GM21717 (cell line): Measurements from ENCODE around the gene GPR3.
"Not testable (repeated sequence)": the region's sequence is repeated elsewhere in the genome, so short reads cannot be mapped to it uniquely, and the experiment has no call there.

ENCODE experiments used
- ATAC-seq: cut with Tn5 transposase; IDR thresholded peaks from one replicate; pipeline ENCODE4 v1.9.1; 2021; ENCODE audit warnings: mild to moderate bottlenecking, moderate library complexity; ENCODE audit not compliant: unreplicated experiment

GPR3 gene

DNA sequence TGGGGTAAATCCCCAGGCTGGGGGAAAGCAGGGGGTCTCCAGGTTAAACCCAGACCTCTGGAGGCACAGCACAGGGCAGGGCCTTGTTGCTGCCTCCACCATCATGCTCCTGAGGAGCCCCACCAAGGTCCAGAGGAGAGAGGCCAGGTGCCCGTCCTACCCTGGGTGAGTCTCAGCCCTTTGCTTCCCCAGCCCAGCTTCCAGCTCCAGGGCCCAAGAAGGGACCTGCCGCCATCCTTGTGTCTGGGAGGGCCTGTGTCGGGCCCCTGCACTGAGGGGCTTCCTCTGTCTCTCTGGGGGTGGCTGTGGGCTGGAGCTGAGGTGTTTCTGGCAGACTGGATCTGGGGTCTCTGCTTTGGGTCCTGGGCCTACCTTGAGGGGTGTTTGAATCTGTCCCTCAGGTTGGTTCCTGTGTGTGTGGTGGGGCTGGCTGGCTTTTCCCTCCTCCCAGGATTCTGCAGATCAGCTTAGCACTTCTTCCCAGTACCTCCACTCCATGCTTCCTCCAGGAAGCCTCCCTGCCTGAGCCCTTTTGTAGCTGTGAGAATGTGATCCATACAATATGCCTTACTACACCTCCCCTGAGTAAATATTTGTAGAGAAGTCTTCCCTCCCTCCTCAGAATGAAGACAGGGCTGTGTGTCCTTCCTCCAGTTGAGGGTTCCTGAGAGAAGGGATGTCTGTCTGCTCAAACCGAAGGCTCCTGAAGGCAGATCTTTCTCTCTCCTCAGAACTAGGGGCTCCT, 6.2 kb downstream of the GPR3 start:
- no peak for ATAC-seq

DNA sequence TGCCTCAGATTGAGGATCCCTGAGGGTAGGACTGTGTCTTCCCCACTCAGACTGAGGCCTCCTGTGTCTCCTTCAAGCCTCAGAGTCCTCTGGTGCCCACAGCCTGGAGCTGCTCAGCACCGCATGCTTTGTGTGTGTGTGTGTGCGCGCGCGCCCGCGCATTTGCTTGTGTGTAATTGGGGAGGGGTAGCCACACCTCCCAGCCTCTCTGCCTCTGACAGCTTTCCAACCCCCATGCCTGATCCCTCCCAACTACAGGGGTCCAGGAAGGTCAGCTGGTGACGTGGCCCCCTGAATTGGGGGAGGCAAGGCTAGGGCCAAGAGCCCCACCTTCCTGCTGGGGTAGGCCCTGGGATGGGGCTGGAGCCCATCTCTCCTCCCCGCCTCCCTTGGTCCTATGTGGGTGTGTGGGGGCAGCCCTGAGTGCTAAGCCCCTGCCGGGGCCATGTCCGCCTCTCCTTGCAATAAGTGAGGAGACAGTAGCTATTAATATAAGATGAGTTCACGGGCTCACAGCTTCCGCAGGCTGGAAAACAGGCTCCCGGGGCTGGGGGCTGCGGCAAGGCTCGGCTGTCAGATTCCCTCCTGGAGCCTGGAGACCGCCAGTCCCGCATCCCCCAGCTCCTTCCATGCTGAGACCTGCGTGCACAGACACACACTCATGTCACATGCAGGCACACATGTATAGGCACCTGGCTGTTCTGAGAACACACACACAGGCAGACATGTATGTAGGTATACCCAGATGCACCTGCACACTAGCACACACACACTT, 7.0 kb downstream of the GPR3 start:
- ATAC-seq: no peak

DNA sequence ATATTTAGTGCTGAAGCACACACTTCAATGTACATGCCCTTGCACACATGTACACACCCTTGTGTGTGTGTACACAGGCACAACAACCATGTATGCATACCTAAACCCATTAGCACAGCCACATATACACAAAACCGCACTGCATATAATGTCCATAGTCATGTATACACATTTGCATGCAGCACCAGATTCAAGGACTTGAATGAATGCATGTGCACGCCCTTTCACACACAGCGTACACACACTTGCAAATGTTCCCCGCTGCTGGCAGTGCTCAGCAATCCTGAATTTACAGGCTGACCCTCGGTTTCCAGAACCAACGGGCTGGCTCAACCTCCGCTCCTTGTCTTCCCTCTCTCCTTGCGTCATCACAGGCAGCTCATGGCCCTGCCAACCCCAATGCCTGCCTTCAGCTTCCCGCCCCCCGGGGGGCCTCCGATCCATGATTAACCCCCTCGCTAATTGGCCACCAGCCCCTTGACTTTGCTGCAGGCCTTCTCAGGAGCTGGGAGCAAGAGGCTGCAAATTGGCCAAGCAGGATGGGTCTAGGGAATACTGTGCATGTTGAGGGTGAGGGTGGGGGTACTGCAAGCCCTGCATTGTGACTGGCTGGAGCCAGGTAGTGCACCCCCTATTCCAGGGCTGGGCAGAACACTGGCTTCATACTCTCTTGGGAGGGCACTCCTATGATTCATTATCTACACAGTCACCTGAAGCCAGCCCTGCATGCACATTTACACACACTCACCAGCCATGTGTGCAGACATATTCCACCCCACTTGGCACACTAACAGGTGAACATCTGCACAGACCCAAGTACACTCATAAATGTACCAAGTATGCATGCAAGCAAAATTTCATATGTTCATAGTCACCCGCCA, 7.9 kb downstream of the GPR3 start:
- ATAC-seq: no peak

DNA sequence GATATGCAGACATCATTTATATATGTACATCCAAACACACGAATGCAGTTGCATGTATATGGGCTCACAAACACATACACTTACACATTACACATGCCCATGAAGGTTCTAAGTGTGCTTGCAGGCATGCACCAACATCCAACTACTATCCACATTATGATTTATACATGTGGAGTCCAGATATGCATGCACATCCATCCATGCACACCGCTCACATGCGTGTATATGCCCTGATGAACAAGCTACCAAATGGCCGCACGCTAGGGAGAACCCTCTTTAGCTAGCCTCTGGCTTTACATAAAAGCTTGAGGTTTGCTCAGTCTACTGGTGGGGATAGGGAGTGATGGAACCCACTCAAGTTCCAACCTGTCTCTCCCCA, 8.5 kb downstream of the GPR3 start:
- no peak for ATAC-seq

DNA sequence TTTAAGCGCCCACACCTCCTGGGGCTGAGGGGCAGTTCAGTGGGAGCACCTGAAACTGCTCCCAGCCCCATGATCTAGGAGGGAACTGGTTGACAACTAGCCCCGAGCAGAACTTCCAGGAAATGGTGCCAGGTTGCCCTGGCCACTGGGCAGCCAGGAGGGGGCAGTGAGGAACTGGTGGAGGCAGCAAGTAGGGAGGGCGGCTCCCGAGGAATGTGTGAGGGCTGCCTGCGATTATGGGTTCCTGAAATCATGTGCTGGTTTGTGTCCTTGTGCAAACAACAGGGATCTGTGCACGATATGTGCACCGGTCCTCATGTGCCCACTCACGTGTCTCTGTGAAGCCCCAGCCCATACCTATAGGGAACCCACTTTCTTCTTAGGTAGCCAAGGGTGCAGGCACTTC, 9.9 kb downstream of the GPR3 start:
- ATAC-seq: no peak

DNA sequence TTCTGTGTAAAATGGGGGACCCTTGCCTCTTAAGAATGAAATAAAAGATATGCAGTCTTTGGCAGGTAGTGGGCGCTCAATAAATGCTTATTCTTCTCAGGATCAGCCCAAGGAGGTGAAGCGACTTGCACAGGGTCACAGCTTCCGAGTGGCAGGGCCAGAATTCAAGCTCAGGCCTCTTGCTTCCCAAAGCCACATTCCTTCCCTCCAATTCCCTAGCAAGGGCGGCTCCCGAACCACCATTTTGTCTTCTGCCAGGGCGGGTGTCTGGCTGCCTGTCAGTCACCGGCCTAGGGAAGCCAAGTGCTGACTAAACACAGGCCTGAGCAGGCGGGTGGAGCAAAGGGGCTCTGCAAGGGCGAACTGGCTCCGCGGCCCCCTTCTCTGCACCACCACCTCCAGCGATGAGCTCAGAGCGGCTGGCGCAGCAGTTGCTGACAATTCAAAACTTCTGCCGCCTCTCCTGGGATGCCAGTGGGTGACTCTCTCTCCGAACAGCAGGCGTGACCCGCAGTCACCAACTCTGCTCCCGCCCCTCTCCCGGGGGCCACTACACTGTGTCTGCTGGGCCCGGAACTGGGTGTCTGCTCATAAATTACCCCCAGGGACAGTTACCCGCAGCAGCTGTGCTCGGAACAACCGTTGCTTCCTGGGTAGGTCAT, 10.8 kb downstream of the GPR3 start:
- ATAC-seq: no peak

DNA sequence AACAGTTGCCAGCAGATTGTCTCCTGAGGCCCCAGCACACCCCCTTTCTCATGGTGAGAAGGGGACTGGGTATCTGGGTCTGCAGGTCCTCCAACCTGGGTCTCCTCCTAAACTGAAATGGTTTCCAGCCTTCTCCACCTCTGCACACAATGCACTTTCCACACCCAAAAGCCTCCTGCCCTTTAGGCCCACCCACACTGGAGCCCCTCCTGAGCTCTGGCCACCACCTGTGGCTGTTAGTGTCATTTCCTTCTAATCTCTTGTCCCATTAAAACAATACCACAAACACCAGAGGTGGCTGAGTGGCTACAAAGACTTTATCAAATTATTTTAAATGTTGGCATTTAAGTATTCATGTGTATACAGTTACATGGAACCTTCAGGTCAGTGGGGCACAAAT, 11.5 kb downstream of the GPR3 start:
- ATAC-seq: no peak

DNA sequence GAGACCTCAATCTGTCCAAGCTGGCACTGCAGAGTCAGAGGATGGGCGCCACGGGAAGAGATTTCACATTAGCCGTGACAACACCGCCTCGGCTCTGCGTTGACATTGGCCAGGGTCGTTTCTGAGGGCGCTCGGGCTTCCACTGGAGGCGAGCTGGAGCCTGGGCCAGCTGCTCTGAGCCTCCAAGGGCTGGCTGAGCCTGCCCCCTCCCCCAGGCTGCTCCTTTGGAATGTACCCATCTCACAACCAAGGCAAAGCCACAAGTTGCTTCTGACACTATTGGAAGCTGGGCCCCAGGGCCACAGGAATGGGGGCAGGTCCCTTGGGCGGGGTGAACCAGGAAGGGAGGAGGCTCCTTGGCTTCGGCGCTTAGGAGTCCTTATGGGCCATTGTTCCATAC, 12.7 kb downstream of the GPR3 start:
- no peak for ATAC-seq

DNA sequence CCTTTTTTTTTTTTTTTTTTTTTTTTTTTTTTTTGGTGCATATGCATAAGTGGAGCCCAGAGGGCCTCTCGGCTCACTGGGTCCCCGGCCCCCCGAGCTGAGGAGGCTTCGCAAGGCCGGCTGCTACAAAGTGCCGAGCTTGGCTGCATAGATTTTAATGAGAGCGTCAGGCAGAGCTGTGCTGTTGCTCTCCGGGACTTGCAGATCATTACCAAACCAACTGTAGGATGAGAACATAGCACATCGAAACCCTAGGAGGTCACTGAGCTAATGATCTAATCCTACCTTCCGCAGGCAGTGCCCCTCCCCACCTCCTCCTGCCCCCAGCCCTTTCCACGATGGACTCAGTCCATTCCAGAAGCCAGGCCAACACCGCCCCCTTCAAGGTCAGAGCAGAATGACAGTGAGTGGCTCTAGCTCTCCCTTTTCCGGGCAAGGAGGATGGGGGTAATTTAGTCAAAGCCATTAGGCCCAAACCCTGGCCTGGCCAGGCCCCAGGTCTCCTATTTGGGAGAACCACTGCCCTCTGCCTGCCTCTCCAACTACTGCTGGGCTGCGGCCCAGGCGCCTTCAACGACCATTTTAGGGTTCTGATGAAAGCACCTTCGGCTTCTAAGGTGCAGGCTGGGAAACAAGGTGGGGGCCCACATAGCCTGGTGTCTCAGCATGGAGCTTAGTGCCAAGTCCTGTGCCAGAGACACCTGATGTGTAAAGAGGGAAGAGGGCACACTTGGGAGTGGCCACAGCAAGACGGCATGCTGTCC, 13.4 kb downstream of the GPR3 start:
- ATAC-seq: not testable (repeated sequence)

DNA sequence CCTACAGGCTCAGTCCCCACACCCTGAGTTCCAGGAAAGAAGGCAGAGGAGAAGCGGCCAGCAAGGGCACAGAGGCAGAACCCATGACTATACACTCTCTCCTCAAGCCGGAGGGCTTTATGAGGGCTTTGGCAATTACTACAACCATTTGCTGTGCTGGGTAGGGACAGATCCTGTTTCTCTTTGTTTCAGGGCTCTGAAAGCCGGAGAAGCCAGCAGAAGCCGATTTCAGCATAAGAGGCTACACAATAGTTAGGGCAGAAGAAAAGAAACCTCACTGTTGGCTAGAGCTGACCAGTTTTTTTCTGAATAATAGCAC, 13.9 kb downstream of the GPR3 start:
- no peak for ATAC-seq

DNA sequence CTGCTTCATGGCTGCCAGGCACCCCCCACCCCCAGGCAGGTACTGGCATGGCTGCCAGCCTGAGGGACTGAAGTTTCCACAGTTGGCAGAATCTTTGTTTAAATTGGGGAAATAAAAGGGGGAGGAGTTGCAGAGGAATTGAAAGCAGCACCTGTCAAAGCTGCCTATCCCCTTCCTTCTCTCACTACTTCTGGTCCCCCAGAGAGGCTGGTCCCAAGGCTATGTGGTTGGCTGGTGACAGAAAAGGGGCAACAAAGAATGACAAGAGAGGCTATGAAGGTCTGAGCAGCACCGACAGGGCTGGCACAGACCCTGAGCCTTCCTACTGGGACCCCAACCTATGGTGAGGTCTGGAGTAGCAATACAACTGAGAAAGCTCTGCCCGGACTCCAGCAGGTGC, 14.4 kb downstream of the GPR3 start:
- not testable (repeated sequence) for ATAC-seq

DNA sequence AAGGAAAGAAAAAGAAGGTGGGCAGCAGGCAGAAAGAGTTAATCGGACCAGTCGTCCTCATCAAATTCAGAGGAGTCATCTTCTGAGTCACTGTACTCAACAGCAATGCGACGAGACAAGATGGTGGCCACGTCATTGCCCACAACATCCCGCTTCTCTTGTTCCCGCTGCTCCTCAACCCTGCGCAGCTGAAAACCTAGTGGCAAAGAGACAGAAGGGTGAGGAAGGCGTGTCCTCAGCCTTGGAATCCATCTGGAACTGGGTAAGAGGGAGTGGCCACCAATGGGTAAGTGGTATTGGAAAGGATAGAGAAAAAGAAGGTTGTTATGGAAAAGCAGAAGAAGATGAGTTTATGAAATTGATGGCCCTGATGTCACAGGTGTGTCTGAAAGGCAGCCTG, 15.7 kb downstream of the GPR3 start:
- no peak for ATAC-seq

DNA sequence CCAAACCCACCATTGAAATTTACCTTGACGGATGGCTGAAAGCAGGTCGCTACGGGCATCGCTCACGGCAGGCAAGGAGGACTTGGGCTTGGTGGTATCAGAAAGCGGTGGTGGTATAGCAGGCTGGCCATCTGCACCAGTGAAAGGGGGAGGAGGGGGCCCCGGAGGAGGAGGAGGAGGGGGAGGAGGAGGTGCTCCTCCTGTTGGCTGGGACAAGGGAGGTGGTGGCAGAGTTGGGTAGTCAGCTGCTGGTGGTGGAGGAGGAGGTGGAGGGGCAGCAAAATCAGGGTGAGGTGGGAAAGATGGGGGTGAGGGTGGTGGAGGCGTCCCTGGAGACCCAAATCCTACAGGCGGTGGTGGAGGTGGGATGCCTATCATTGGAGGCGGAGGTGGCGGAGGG, 17.2 kb downstream of the GPR3 start:
- ATAC-seq: no peak

DNA sequence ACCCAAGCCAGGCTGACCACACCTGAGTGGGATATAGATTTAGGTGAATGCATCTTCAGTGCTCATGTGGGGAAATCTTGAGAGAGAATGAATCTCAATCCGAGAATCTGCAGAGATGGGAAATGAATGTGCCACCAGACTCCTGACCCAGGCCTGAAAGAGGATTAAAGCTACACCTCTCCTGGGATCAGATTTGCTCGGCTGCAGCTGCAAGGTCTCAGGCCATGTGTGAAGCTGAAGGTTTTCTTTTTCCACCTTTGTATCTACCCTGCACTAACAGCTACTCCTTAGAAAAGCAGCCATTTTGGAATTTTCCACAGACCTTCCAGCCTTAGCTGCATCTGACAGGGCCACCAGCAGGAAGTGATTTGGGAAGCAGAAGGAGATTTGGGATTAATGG, 18.3 kb downstream of the GPR3 start:
- no peak for ATAC-seq

DNA sequence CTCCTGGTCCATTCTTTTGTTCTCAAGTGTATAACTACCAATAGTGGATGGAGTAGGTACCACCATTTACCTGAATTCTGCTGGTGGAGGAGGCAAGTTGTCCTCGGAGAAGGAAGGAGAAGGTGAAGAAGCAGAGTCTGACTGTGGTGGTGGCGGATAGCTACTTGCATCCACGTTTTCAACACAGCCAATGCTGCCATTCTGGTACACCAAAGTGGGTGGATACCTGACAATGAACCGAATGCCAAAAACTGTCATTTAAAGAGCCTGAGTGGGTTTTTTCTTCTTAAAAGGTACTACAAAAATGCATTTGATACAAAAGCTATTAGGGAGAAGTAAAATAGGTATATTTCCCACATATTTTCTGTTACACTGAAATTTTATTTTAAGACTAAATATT, 20.1 kb downstream of the GPR3 start:
- ATAC-seq: no peak

DNA sequence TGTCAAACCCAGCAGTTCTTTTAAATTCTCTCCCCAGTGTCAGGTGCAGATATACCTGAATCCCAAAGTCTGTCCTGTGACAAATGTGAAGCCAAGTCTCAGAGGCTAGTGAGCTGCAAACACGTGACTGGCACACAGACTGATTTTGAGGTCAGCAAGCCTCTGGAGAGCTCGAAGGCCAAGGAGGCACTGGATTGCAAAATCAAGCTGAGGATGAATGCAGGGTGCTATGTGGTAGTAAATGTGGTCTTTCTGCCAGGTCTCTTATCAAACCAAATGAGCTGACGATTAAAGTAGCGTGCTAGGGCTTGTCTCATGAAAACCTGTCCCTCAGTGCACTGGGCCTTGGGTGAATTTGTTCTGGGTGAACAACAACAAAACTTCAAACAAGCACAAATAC, 20.6 kb downstream of the GPR3 start:
- no peak for ATAC-seq

DNA sequence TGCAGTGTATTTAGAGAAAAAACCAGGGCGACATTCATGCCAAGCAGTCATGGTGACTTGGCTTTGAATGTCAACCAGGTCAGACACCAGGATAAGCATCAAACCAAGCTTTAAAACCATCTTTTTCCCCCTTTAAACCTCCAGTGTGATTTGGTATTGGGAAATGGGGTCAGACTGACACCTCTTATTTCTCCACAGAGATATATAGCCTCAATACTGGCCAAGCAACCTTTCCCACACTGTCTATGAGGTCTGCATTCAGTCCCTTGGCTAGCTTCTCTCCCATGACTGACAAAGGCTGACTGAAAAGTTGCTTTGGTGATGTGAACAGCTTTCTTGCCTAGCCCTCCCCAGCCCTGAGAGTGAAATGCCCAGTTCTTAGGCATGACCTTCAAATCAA, 21.7 kb downstream of the GPR3 start:
- no peak for ATAC-seq

DNA sequence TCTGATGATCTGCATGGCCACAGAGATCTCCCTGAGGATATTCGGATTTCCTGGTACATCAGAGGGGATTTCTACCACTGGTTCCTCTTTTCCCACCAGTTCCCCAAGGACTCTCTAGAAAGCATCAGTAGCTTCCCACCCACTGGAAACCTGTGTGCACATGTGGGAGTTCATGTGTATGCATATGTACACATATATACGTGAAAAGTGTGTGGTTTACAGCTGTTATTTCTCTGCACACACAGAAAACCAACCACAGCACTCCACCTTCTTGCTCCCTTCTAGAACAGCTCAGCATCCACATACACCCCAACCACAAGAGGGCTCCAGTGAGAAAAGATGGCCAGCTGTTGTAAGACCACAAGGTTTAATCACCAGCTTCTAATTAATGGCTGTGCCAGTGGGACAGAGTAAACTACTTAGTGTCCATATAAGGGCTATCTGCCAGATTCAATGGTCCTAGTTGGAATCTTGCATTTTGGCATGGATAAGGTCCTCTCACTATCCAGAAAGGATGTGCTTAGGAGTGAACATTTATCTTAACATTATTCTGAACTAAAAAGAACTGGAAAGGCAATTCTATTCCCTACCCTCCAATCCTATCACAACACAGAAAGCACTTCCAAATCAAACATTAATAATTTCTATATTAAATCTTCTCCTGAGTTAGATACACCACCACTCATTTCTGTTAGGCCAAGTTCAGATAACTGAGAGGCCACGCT, 24.1 kb downstream of the GPR3 start:
- ATAC-seq: no peak

DNA sequence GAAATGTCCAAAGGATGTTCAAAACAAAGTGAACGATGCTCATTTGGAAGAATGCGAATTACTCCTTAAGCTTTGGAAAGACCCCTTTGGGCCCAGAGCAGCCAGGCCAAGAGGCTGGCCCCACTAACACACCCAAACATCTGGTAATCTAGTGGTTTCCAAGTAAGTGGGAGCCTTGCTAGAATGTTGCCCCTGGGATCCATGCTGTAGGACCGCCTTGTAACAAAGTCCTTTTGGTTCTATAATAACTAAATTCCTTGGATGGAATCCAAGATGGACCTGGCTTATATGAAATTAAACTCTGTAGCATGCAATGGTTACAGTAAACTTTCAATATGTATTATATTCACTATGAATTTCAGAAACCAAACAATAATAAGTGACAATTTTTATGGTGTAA, 25.3 kb downstream of the GPR3 start:
- ATAC-seq: no peak
